HG02884 (cell line): Measurements from ENCODE around the gene SBK2.
"Not testable (repeated sequence)": the region's sequence is repeated elsewhere in the genome, so short reads cannot be mapped to it uniquely, and the experiment has no call there.

Experiments used
- ATAC-seq: cut with Tn5 transposase; IDR thresholded peaks from one replicate; pipeline ENCODE4 v1.9.1; 2021; ENCODE audit warnings: mild to moderate bottlenecking, moderate library complexity; ENCODE audit not compliant: unreplicated experiment

The SBK2 gene

GRCh38 chr19:55535965-55536350, 975 bp downstream of the SBK2 start:
- no peak for ATAC-seq

GRCh38 chr19:55535173-55535964, 1.6 kb downstream of the SBK2 start:
- no peak for ATAC-seq

DNA sequence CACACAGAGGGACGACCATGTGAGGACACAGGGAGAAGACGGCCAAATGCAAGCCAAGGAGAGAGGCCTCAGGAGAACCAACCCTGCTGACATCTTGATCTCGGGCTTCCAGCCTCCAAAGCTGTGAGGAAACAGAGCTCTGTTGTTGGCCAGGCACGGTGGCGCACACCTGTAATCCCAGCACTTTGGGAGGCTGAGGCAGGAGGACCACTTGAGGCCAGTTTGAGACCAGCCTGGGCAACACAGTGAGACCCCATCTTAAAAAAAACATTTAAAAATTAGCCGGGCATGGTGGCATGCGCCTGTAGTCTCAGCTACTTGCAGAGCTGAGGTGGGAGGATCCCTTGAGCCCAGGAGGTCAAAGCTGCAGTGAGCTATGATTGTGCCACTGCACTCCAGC, 2.7 kb downstream of the SBK2 start:
- not testable (repeated sequence) for ATAC-seq

DNA sequence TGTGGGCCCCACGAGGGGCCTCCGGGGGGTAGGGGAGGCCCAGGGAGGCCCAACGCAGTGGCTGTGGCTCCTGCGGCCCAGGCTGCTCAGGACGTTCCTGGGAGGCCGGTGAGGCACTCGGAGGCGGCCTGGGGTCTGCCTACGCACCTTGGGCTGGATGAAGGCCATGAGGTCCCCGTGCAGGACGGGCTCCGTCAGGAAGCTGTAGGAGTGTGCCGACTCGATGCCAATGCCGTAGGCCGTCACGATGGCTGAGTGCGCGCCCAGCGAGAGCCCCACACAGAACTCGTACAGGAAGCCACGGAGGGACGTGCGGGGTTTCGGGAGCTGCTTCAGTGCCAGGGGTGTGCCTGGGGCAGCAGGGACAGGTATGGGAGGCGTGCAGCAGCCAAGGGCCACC, 5.9 kb downstream of the SBK2 start:
- ATAC-seq = no peak

DNA sequence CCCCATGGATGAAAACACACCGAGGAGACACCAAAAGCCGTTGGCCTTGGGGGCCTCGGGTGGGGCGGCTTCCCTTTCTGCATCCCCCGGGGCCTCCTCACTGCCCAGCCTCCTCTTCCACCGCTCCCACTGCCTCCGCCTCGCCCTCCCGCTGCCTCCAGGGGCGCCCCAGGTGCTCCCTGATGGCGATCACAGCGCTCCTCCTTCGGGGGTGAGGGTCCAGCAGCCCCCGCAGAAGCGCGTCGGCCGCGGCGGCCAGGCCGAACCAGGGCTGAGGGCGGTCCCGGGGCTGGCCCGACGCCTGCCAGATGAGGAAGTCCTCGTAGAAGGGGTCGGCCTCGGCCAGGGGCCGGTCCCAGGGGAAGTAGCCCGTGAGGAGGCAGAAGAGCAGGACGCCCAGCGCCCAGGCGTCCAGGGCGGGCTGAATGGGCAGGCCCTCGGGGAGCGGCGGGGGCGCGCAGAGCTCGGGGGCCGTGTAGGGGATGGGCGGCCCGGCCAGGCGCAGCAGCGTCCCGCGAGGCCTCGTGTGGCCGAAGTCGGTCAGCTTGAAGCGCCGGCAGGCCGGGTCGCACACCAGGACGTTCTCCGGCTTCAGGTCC, 7.2 kb downstream of the SBK2 start:
- no peak for ATAC-seq

DNA sequence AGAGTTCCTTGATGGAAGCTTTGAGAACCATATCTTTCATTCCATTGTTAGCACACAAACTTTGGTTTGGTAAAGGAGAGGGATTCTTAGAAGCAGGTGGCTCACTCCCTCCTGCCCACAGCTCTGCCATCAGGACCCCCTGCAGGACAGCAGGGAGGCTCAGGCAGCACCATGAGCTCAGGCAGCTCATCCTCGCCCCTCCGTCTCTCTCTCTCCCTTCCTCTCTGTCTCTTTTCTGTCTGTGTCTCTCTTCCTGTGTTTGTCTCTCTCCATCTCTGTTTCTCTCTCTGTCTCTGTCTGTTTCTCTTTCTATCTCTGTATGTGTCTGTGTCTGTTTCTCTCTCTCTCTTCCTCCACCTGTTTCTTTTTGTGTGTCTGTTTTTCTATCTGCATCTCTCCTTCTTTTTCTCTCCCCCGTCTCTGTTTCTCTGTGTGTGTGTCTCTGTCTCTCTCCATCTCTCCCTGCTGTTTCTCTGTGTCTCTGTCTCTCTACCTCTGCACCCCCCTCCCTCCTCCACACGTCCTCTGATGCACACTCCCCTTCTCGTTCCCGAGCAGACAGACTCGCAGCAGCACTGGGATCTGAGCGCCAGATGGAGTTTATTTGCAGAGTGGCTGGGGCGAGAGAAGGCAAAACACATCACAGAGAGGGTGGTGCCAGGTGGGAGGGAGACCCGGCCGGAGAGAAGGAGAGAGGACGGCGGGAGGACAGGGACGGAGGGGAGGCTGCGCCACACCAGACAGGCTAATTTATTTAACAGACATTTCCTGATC, 8.7 kb downstream of the SBK2 start:
- no peak for ATAC-seq

DNA sequence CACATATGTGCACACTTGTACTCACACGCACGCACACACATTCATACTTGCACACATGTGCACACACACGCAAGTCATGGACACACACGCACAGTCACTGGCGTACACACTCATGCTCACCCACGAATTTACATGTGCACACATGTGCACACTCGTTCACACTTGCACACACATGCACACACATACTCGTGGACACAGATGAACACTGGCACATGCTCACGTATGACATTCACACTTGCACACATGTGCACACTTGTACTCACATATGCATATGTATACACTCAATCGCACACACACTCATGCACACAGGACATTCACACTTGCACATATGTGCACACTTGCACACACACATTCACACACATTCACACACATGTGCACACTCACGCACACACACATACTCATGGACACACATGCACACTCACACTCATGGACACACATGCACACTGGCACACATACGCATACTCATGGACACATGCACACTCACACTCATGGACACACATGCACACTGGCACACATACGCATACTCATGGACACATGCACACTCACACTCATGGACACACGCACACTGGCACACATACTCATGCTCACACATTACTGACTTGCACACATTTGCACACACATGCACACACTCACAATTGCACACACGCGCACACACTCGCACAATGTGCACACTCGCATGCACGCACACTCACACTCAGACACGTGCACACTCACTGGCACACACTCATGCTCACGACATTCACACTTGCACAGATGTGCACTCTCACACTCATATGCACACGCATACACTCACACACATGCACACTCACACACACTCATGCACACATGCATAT, 9.5 kb downstream of the SBK2 start:
- ATAC-seq = no peak

DNA sequence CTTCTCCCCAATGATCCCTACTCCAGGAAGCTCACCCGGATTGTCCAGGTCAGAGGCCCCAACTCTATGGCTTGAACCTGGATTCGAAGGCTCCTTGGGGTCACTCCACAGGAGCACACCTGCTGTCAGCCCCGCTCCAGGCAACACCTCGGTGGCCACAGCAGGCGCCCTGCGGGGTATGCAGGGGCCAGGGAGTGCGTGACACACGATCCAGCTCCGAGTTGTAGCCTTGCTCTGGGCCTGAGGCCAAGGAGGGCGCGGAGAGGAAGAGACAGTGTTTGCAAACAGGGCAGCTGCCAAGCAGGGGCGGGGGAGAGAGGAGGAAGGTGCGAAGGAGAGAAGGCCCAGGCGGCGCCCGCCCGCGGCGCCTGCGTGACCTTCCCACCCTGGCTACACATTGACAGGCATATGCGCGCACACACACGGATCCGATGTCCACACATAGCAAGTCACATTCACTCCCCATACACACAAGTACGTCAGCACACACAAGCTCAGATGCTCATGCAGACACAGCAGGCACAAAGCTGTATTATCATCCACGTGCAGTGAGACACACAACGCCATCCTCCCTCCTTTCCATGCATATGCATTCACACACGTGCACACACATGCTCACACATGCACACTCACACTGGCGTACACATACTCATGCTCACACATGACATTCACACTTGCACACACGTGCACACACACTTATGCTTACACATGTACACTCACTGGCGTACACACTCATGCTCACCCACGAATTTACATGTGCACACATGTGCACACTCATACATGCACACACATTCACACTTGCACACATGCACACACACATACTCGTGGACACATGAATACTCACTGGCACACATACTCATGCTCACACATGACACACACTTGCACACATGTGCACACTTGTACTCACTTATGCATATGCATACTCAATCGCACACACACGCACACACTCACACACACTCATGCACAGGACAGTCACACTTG, 10.4 kb downstream of the SBK2 start:
- no peak for ATAC-seq

DNA sequence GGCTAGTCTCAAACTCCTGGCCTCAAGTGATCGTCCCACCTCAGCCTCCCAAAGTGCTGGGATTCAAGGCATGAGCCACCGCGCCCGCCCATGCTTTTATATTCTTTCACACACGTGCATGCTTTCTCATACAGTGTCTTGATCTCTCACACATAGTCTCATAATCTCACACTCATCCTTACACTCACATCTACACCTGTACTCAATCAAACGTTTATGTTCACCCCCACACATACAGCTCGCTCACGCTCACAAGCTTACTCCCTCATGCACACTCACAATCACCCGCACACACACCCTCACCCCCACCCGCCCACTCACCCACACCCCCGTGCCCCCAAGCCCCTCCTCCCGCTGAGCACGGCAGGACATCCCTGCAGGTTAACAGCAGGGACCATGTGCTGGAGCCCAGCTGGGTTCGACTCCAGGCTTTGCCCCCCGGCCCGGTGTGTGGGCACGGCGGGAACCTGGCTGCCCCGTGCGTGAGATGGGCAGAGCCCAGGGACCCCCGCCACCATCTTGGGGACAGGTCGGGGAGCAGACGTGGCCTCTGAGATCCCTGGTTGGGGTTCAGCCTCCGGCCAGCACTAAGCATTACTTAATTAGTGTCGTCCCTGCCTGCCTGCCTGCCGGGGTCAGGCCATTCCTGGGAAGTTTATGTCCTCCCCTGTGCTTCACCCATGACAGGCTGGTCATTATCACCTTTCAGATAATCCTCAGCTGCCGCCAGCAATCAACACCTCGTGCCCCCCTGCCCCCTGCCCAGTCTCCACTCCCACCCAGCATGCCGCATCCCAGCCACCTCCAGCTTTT, 11.4 kb downstream of the SBK2 start:
- no peak for ATAC-seq

DNA sequence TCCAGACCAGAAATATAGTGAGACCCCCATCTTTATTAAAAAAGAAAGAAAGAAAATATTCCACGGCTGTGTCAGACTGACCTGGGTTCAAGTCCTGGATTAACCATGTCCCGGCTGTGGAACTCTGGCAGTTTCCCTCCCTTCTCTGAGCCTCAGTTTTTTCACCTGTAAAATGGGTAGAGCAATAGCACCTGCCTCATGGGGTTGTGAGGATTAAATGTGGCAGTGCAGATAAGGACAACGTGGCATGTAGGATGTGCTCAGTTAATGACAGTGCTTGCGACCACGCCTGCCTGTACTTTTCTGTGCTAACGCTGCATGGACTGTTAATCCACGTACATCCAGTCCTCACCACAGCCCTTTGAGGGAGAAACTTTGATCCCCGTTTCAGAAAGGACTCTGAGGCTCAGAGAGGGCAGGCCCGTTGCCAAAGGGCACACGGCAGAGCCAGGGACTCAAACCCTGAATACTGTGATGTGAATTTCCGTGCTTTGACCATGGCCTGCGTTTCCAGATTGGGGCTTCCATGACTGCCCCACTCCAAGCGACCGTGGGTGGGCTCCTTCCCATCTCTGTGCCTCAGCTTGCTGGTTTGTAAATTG, 16.1 kb downstream of the SBK2 start:
- no peak for ATAC-seq

GRCh38 chr19:55519451-55520311, 17.3 kb downstream of the SBK2 start:
- no peak for ATAC-seq

GRCh38 chr19:55516878-55517620, 19.9 kb downstream of the SBK2 start:
- peak; percentile 91 for ATAC-seq

DNA sequence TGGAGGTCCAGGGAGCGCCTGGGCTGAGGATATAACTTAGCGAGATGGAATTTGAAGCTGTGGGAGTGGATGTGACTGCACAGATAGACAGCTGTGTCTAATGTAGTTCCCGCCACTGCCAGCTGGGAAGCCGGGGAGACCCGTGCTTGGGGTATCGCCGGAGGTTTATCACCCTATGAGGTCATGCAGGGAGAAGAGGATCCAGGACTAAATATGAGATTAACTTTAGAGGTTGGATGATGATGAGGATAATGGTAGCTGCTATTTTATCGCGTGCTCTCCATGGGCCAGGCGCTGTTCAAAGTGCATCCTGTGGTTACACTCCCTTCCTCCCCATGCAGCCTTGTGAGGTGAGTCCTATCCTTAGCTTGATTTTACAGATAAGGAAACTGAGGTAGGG, 28.8 kb downstream of the SBK2 start:
- ATAC-seq = no peak

DNA sequence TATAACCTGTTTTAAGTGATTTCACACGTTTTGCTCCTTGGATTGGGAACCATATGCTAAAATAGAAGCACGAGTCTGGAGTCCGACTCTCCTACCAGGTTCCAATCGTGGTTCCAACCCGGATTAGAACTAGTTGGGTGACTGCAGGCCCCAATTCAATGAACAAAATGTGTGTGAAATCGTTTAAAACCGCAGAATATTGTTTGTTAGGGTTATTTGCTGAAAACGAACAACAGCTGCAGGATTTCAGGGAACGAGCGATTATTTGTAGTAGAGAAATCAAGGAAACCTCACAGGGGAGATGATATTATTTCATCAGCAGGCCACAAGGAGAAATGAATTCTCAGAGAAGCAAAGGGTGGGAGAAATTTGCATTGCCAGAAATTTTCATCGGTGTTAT, 32.0 kb downstream of the SBK2 start:
- ATAC-seq = no peak

GRCh38 chr19:55504252-55504603, 32.7 kb downstream of the SBK2 start:
- no peak for ATAC-seq

DNA sequence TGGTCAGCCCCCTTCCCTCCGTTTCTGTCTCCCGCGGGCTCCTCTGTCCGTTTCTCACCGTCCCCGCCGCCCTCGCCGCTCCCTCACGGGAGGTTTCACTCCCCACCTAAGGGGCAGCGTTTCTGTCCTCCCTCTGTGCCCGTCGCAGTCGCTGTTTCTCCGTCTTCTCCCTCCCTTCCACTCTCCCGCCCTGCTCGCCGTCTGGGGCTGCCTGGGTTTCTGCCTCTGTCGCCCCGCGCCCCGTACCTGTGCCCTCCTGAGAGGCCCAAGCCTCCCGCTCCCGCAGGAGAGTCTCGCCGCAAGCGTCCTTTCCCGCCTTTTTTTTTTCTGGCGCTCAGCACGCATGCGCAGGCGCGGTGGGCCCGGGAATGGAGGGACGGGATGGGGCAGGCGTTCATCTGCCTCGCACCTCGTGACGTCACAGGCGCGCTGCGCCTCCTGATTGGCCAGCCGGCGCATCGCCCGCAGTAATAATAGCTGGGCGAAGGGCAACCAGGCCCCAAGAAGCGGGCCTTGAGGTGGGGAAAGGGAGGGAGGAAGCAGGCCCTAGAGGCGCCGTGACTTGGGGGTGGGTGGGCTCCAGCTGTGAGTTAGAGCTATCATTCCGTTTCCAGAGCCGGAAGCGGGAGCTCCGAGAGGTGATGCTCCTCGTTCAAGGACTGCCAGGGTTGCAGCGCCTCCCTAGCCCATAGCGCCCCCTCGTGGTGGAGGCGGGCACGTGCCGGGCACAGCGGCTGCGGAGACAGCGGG, 33.3 kb downstream of the SBK2 start:
- ATAC-seq = peak; percentile 85

- ATAC-seq = no peak
Measured at GRCh38 chr19:55503157-55503501, 33.8 kb downstream of the SBK2 start.
